HL-60/S4 (cell line): ENCODE measurements around the gene STAT1.

Source experiments
- in situ Hi-C: fragments of 300-500 bp; cut with MboI; formaldehyde crosslinking; loops from 2 replicates; pipeline ENCODE4 v1.14.3; 2022; ENCODE audit warnings: low sequenced_read_pairs

STAT1 gene

DNA sequence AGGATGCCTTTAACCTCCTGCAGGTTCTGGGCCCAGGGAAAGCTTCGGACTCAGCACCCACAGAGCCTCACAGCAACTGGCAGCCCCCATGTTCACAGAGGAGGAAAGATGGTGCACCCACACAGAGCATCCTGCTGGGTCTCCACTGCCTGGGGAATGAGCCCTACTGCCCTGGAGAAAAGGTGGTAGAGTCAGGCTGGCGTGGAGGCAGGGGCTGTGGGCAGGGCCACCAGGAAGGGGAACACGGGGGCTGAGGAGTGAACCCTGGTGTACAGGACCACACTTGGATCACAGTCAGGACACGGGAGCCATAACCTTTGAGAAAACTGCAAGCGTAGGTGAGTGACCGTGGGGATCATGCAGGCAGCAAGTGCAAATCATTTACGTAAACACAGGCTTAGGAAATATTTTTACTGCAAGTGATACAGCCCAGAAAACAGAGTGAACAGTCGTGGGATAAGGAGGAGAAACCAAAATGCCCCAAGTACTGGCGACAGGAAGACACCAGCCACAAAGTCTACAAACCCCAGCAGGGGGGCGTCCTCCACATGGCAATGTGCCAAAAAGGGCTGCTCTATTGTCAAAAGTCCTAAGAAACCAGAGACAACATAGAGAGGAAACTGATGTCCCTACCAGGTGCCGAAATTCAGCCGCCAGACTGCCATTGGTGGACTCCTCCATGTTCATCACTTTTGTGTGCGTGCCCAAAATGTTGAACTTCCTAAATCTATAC, 27.6 kb downstream of the STAT1 start:
- in situ Hi-C loops, result no loop called here

DNA sequence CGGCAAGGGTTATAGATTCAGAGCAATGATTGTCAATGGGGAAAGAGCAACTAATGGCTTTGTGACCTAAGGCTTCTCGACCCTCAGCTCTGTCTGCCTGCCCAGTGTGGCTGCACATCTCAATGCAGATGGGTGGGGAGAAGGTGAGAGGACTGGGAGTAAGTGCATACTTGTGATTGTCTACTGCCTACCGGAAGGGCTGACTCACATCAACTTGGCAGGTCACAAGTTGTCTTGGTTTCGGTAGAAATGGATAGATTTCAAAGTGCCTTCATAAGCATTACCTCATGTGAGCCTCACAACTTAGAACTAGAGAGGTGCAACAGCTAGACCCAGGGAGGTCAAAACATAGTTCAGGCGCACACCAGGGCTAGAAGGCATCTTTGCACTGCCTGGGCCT, 29.4 kb downstream of the STAT1 start:
- in situ Hi-C loops, result no loop called here

DNA sequence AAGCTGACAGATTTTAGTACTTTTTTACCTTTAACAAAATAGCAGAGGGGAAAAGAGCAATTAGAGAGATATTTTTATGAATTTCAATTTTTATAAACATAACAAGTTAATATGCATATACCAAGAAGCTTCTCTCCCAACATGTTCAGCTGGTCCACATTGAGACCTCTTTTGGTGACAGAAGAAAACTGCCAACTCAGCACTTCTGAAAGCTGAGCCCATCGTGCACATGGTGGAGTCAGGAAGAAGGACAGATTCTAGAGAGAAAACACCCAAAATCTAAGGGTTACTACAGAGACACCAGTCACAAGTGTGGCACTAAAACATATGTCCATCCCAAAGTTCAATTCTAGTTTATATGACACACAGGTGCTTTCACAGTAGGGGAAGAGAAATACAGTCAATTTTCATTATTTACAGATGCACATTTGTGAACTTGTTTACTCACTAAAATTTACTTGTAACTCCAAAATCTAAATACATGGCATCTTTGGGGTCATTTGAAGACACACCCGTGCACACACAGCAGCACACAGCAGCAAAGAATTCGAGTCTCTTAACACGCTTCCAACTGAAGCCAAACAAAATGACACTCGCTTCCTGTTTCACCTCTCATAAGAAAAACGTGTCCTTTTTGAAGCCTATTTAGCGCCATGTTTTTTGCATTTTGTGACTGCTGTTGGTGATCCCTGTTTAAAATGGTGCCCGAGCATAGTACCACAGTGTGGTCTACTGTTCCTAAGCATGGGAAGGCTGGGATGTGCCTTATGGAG, 31.5 kb downstream of the STAT1 start:
- in situ Hi-C loops, result no loop called here

DNA sequence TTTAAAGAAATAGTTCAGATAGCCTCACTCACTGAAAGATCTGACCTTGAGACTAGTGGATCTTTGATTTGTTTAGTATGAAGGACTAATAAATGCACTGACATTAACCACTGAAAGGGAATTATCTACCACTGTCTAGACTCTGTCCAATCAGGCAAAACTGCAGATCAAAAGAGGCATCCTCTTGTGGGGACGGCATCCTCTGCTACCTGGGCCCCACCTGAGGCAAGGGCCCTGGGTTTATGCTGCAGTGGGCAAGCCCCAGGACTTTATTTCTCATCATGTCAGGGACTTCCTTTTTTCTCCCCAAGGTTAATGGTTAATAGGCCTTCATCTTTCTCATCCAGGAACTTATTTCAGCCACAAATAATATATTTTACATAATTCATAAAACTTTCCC, 32.2 kb downstream of the STAT1 start:
- in situ Hi-C loops, result no loop called here

DNA sequence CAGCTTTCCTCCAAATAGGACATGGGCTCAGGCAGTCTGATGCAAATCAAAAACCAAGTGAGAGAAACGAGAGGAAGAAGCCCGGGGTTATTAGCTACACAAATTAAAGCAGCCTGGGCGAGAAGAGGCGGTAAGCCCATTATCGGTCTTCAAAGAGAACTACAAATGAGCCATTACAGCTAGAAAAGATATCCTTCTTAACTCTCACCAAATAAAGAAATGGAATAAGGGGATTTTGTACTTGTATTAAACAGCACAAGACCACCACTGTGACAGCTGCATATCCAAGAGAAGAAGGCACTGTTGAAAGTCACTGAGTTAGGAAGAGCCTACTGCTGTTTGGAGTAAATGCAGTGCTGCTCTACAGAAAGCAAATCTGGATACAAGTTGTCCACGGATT, 32.6 kb downstream of the STAT1 start:
- in situ Hi-C loops, result no loop called here

DNA sequence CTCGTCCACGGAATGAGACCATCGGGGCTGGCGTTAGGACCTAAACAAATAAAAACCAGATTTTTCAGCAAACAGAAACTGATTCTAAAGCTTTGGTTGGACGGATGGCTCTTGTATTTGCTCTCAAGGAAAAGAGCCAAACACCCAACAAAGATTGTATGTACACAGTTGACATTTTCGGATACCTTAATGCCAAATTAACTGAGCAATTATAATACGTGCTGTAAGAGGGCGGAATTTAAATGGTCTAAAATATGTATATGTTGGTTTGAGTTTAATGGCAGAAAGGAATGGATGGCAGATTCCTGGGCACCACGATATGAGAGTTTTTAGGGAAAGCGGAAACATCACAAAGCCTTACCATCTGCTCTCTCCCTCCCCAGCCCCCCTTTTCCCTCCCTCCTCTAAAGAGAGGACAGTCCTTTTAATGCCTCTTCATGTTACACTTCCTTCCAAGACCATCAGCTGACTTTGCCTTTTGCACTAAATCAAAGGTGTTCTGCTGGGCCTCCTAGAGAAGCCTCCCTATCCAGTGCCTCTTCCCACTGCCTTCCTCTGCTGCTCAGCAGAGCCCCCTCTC, 33.3 kb downstream of the STAT1 start:
- in situ Hi-C loops, result no loop called here

DNA sequence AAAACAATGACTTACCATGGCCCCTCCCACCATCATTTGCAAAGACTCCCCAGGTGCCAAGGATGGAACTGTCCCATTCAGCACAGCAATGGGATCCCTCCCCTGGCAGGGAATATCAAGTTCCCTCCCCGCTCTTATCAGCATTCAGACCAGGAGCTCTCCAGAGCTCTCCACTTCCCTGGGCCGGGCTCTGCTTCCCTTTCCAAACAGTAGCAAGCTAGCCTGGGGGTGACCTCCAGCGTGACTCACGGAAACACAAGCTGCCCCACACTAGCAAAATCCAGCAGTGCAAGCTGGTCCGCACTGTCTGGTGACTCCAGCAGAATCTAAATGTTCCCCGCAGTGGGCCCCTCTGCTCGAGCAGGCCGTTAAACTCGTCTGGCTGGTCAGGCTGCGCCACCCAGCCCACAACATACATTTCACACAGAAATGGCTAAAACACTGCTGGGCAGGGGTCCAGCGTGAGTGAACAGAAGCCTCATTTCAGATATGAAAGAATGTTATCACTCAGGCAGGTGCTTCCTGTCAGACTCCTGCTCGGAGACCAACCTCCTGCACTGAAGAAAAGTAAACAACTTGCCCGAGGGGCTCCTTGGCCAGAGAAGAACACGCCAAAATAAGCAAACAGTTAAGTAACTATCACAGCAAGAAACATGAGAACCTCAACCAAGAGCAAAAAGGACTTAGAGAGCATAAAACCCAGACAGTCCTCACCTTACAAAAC, 33.9 kb downstream of the STAT1 start:
- in situ Hi-C loops, result no loop called here

DNA sequence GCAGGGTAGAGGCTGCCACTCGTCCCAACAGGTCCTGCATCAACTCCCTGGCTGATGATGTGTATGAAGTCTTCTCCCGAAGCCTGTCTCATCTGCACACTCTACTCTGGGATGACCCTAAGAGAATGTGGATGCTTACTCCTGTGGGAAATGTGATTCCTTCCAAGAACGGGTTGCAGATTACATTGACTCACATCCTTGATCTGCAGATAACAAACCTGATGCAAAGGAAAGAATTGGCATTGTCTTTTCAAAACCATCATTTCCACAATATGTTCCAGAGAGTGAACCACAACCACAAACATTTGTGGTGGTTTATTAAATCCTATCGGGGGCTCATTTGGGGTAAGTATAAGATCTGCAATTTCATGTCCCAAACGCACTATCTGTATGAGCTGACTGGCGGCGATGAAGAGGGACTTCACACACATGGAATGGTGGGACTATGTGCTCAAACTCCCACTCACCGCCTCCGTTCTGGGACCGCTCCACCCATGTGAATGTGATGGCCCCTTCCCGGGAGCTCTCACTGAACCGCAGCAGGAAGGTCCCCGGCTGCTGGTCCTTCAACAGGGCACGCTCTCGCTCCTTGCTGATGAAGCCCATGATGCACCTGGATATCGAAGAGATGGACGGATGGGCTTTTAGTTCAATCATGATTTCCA, 35.5 kb downstream of the STAT1 start:
- in situ Hi-C loops, result no loop called here

DNA sequence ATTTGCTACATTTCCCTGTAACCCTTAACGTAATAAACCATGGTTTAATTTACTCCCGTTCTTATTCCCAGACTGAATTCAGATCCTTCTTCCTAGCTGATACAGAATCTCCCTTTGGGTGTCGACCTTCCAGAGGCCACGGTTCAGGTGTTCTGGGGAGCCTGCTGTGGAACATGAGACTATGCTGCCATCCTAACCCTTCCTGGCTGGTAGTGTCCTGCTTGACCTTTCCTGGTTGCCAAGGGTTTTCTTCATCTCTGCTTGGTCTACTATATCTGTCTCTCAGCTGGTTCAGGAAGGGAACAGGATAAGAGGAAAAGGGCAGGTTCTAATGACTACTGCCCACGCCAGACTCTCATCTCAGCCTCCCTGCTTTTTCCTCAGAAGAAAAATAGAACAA, 36.5 kb downstream of the STAT1 start:
- in situ Hi-C loops, result no loop called here

DNA sequence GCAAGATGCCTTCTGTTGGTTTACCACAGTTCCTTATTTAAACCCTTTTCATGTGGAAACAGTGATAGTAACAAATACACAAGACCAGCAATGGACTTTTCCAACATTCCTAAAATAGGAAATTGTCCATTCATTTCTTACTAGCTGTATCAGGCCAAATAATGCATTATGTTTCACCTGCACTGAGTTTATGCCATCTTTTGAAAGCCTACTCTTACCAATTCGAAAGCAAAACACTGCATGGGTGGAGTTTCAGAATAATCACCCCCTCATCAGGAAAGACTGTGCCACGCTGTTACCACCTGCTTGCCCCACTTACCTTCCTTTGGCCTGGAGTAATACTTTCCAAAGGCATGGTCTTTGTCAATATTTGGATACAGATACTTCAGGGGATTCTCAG, 37.5 kb downstream of the STAT1 start:
- in situ Hi-C loops, result no loop called here

DNA sequence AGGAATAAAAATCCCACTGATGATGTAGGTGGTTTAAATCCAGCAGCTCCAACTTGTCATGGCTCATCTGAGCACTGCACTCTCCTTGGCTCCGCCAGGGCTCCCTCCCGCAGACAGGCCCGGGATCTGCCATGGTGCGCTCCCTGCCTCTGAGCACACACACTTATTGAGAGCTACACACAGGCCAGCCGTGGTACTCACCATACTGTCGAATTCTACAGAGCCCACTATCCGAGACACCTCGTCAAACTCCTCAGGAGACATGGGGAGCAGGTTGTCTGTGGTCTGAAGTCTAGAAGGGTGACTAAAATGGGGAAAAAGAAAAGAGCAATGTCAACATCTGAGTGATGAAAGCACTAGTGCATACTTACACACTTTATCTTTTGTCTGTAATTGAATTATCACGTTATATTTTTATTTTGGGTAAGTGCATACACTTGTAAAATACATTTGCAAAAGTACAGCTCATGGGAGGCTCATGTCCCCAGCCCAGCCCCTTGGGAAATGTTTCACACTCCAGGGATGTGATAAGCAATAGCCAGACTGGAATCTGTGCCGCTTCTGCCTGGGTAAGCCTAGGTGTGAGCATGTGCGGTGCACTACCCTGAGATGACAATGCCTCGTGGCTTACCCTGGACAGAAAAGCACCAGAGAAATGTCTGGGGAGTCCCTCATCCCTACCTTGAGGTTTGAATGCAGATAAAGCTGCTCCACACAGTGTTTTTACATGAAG, 39.2 kb downstream of the STAT1 start:
- in situ Hi-C loops, result no loop called here

DNA sequence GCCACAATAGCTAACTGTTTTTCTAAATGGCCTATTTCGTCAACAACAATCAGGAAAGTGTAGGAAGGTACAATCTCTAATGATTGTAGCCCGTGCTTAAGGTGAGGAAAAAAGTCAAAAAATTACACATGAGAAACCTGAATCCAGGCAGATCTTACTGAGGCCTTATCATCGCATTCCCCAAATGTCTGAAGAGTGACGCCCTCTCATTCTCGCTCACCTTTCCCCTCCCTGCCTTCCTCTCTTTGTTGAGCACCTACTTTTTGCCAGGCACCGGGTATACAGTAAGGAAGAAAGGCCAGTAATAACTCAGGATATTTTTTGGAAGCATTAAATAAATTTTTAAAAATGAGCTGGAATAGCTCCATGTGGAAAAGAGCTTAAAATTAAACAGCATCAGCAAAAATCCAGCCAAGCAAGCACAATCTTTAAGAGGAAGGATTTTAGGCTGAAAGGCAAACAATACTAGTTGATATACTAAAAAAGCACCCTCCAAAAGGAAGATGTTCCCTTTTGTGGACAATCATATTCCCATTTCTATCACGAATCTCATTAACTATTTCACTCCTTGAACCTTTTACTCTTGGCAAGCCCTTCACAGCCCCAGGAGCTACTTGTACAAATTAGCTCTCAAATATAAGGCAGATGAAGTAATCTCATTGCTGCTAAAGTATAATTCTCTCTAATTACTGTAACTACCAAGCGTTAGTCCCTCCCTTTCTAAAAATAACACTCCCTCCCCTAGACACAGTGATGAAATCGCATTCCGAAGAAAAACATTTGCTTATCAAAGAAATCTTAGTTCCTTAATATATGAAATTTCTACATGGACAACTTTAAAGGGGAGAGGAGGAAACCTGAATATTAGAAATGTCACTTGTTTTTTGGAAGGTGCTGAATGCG, 40.0 kb downstream of the STAT1 start:
- in situ Hi-C loops, result no loop called here

DNA sequence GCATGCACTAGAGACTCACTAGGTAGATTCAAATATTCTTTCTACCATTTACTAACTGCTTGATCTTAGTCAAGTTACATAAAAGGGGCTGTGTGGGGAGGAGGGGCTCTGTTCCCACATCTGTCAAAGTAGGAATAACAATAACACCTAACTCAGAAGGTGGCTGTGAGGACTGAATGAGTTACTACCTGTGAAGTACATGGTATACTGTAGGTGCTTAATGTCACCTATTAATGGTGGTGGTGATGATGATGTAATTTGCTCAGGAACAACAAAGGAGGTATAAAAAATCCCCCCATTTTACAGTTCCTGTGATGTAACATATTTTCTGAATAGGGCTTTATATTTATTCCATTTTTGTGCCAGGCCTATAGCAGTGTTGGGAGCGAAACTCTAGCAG, 40.7 kb downstream of the STAT1 start:
- in situ Hi-C loops, result no loop called here

DNA sequence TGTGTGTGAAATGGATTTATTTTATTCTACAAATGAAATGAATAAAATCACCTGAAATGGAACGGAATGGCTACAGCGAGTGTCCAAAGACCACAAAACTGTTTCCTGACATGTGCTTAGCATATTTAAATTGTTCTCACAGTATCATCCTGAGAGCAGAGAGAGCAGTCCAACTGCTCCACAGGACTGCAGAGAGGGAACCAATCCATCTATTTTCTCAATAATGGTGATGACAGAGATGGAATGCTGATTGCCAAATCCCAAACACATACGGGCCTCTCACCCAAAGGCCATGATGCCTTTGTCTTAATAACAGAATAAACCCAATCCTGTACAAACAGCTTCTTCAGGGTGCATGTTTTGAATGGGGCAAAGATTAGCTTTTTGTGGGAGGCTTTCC, 41.1 kb downstream of the STAT1 start:
- in situ Hi-C loops, result no loop called here

DNA sequence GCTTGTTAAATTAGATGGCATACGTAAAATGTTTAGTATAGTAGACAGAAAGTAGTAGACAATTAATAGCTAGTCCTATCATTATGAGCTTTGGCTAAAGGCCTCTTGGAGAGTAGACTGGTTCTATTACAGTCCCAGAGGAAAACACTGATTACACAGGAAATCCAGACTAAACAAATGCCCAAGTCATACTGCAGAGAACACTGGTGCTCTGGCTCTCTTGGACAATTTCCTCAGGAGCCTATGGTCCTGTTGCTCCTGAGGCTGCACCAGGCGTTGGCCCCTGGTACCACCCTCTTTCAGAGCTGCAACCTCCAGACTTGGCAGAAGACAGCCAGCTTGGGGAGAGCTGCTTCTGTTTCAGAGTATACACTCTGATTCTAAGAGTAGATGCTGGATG, 41.8 kb downstream of the STAT1 start:
- in situ Hi-C loops, result no loop called here

DNA sequence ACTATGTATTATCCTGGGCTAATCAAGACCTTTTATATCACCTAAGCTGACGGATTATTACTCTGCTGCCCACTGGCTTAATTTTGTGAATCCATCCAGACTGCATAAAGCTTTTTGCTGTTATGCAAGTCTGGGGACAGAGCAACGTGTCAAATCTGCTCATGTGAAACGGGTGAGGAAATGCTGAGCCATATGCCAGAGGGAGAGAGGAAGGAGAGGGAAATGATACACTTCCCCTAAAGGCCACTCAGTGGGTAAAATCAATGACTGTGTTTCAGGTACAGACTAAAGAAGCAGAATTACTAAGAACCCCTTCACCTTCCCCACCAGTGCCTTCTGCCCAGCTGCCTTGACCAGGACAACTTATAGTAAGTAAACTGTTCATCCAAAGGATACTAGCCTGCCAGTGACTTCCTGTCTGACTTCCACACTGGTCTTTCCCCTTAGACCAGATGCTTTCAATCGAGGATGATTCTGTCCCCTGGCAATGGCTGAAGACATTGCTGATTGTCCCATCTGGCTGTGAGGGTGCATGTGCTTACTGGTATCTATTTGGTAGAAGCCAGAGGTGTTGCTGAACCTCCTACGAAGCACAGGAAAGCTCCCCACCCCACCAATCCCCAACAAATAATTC, 43.0 kb downstream of the STAT1 start:
- in situ Hi-C loops, result no loop called here

DNA sequence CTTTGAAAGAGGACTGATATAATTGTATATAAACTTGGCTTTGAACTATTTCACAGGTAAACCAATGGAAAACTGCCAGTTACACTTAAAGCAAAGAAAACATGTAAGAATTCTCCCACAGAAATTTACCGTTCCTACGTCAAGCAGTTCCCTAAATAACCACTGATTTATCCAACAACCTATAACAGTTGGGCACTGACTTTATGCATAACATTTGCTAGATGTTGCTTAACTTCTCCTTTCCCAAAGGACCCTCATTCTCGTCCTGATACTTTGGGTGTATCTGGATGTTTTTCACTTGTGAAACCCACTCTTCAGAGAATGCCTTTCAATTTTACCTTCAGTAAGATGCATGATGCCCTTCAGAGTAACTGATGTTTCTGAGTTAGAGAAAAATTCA, 43.8 kb downstream of the STAT1 start:
- in situ Hi-C loops, result no loop called here

DNA sequence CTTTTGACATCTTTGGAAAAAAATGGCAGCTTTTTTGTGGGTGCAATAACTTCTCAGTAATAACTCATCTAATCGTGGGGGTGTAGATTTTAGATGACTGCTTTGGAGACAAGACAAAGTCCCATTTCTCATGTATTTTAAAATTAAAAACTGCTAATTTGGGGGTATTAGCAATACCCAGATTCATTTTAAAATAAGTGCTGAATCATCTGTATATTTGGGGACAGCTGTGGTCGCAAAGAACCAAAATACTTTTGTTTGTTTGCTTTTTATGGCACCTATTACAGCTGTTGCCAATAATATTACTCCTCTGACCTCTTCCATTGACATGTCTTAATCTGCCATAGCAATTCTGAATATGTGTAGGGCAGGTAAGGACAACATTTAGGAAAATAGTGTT, 45.4 kb downstream of the STAT1 start:
- in situ Hi-C loops, result no loop called here
